Kidney (tissue), 14 donors: ENCODE results near the gene RAB3D. TPM values are rescaled to one million over a fixed set of nuclear protein-coding genes. Genes with fewer than 3 reads are reported as not detected.

Source experiments
- DNase-seq, 5 donors: peaks; one replicate each; pipeline ENCODE4 v3.0.0-alpha.2; 2013 to 2020
- FAIRE-seq: peaks from 2 replicates; lab custom pipeline; 2012; peaks lifted over from hg19 to GRCh38; lab: Jason Lieb, UNC
- H3K27ac ChIP-seq, 2 donors: one replicate each; pipeline ENCODE4 v1.7.0; 2013; ENCODE audit warnings: low read depth in 2 of 2, low read length in 2 of 2, inconsistent platforms in 1 of 2
- H3K27me3 ChIP-seq: one replicate; pipeline ENCODE4 v1.7.1; 2013; ENCODE audit warnings: low read length, inconsistent platforms; ENCODE audit not compliant: control insufficient read depth, insufficient read depth
- H3K36me3 ChIP-seq, 3 donors: one replicate each; pipeline versions ENCODE4 v1.7.0 to v1.7.1; 2013; ENCODE audit warnings: low read length in 3 of 3, control low read depth in 1 of 3, inconsistent platforms in 1 of 3; ENCODE audit not compliant: insufficient read depth in 3 of 3, control insufficient read depth in 2 of 3
- H3K4me1 ChIP-seq, 3 donors: one replicate each; pipeline versions ENCODE4 v1.7.0 to v1.7.1; 2013; ENCODE audit warnings: low read length in 3 of 3, inconsistent platforms in 1 of 3, low read depth in 1 of 3; ENCODE audit not compliant: control insufficient read depth in 2 of 3, insufficient read depth in 2 of 3
- H3K4me3 ChIP-seq, 3 donors: one replicate each; pipeline versions ENCODE4 v1.7.0 to v1.8.1; 2013; ENCODE audit warnings: low read length in 3 of 3, control low read depth in 1 of 3, inconsistent platforms in 1 of 3
- H3K9ac ChIP-seq, 3 donors: one replicate each; pipeline versions ENCODE4 v1.7.0 to v1.7.1; 2013; ENCODE audit warnings: low read length in 3 of 3, control low read depth in 1 of 3, inconsistent platforms in 1 of 3
- H3K9me3 ChIP-seq, 3 donors: one replicate each; pipeline versions ENCODE4 v1.7.0 to v1.7.1; 2013; ENCODE audit warnings: low read length in 3 of 3, control low read depth in 1 of 3, inconsistent platforms in 1 of 3; ENCODE audit not compliant: control insufficient read depth in 2 of 3, insufficient read depth in 1 of 3
- CTCF ChIP-seq: IDR thresholded peaks from 3 replicates; pipeline ENCODE4 v1.5.1; 2012; ENCODE audit warnings: mild to moderate bottlenecking, moderate library complexity, borderline replicate concordance; ENCODE audit not compliant: insufficient read depth; ENCODE audit errors: extremely low read depth
- intact Hi-C: fragments of 100-400 bp; cut with DNase I; formaldehyde crosslinking; loops from one replicate; pipeline ENCODE4 v1.11.1; 2022
- polyA plus RNA-seq: library from polyadenylated mRNA; stranded (reverse); fragments of 350-450 nt; fragmentation: Illumina TruSeq; extraction: RNeasy Lipid Tissue Mini Kit (QIAGEN cat#74804); gene quantifications from one replicate; pipeline ENCODE4 v1.2.3, GENCODE V29; 2014; ENCODE audit warnings: low read depth, low replicate concordance; ENCODE audit not compliant: insufficient read depth
- total RNA-seq: library from RNA; stranded (reverse); fragmentation: NEBNext Ultra II Directional; extraction: Animal tissue kit (Norgen Biotek cat#: 25700); gene quantifications from one replicate; pipeline ENCODE4 v1.2.1, GENCODE V29; 2021
- donor health status: control.
- donor health status: control.
- donor health status: control.
- donor health status: control.
- donor health status: control.
- donor health status: DM: yes; HTN: yes; CAD: no.
- donor health status: Normal renal cell carcinoma (clear cell type).

The RAB3D gene
- total and polyA plus RNA-seq, 2 donors from 2014 or later = 8.3 to 80.4 TPM

GRCh38 chr19:11332822-11333221, 6.6 kb downstream of the RAB3D start:
- no peaks in the 10 kb centered on the region for H3K27me3 ChIP-seq
- no peak overlapping the region for H3K27ac ChIP-seq
- H3K4me3 ChIP-seq = no peak overlapping the region
- TF ChIP-seq CTCF = no peak
- H3K36me3 ChIP-seq = peaks cover 4 to 7% (median 4%) of the 10 kb centered on the region in 3 donors
- intact Hi-C loops = no loop called here
- no peaks in the 10 kb centered on the region for H3K4me1 ChIP-seq
- FAIRE-seq (no peak), DNase-seq (no peak)
- H3K9me3 ChIP-seq = no peaks in the 10 kb centered on the region
- no peak overlapping the region for H3K9ac ChIP-seq

GRCh38 chr19:11331502-11331901, 8.0 kb downstream of the RAB3D start:
- H3K27ac ChIP-seq = no peak overlapping the region
- H3K9ac ChIP-seq = no peak overlapping the region
- no peak overlapping the region for H3K4me3 ChIP-seq
- H3K36me3 ChIP-seq = peaks cover 4 to 7% (median 4%) of the 10 kb centered on the region in 3 donors
- H3K9me3 ChIP-seq = no peaks in the 10 kb centered on the region
- no peak for TF ChIP-seq CTCF
- no peaks in the 10 kb centered on the region for H3K27me3 ChIP-seq
- H3K4me1 ChIP-seq = no peaks in the 10 kb centered on the region
- FAIRE-seq (no peak), DNase-seq (no peak)
- intact Hi-C loops = no loop called here

- Histone ChIP-seq H3K9ac (no peak overlapping the region), H3K27me3 (no peaks in the 10 kb centered on the region), H3K27ac (no peak overlapping the region), H3K9me3 (no peaks in the 10 kb centered on the region), H3K4me3 (no peak overlapping the region), H3K4me1 (no peaks in the 10 kb centered on the region), H3K36me3 (peaks cover 1 to 4% (median 2%) of the 10 kb centered on the region in 3 donors)
- TF ChIP-seq CTCF = no peak
- intact Hi-C loops = no loop called here
- DNase-seq (no peak), FAIRE-seq (no peak)
Measured at GRCh38 chr19:11330127-11330526, 9.3 kb downstream of the RAB3D start.

- FAIRE-seq (no peak), DNase-seq (no peak)
- no peak overlapping the region for H3K27ac ChIP-seq
- TF ChIP-seq CTCF = no peak
- intact Hi-C loops = no loop called here
- H3K9me3 ChIP-seq = no peaks in the 10 kb centered on the region
- peaks cover 0 to 4% (median 0%) of the 10 kb centered on the region in 3 donors for H3K36me3 ChIP-seq
- no peak overlapping the region for H3K4me3 ChIP-seq
- H3K4me1 ChIP-seq = peaks cover 4 to 14% (median 8%) of the 10 kb centered on the region in 3 donors
- no peak overlapping the region for H3K9ac ChIP-seq
- H3K27me3 ChIP-seq = no peaks in the 10 kb centered on the region
Measured at GRCh38 chr19:11325544-11325943, 13.9 kb downstream of the RAB3D start.
